H1 (cell line): ENCODE measurements around the gene CHPT1.

Experiments
- CEBPB ChIP-seq: IDR thresholded peaks from 2 replicates; pipeline ENCODE4 v1.6.1; 2012; ENCODE audit warnings: low read depth, low read length
- CTCF ChIP-seq, 3 experiments: IDR thresholded peaks; 1 replicate in 2 of 3; 2 replicates in 1 of 3; pipeline versions ENCODE4 v1.5.1 to v1.6.1; 2011; ENCODE audit warnings: low read length in 3 of 3, mild to moderate bottlenecking in 3 of 3, inconsistent platforms in 2 of 3, low read depth in 1 of 3, moderate library complexity in 1 of 3; ENCODE audit not compliant: insufficient read depth in 1 of 3; ENCODE audit errors: control extremely low read depth in 1 of 3
- NRF1 ChIP-seq: IDR thresholded peaks from 2 replicates; pipeline ENCODE4 v1.6.1; 2011; ENCODE audit warnings: mild to moderate bottlenecking, low read depth, low read length, improper control_type of control experiment
- POU5F1 ChIP-seq: IDR thresholded peaks from 2 replicates; pipeline ENCODE4 v1.6.1; 2011; ENCODE audit warnings: low read depth, mild to moderate bottlenecking, low read length, moderate library complexity
- RBBP5 ChIP-seq: IDR thresholded peaks from 2 replicates; pipeline ENCODE4 v1.7.1; 2012; ENCODE audit warnings: low read depth, mild to moderate bottlenecking, inconsistent platforms, low read length, moderate library complexity, borderline replicate concordance

- TF ChIP-seq POU5F1 = no peak
- TF ChIP-seq CTCF (IDR thresholded peaks at IDR 0.05; ENCODE audit: control extremely low read depth in 1 of 3, insufficient read depth in 1 of 3, low read depth in 1 of 3, low read length in 3 of 3) = no peak
- TF ChIP-seq CEBPB = no peak
- no peak for TF ChIP-seq RBBP5
- TF ChIP-seq NRF1 = no peak
Observed at GRCh38 chr12:101654442-101654841, 43.0 kb upstream of the CHPT1 start.
